OCI-LY7 (cell line): Measurements from ENCODE around the gene STARD7. TPM values are rescaled to one million over a fixed set of nuclear protein-coding genes. Genes with fewer than 3 reads are reported as not detected.

Experiments
- BruUV-seq: library from RNA; stranded (reverse); fragments of 400-500 nt; replicated peaks from 2 replicates; lab custom pipeline; 2021; lab: Mats Ljungman, UMichigan
- CTCF ChIA-PET: fragments of 300-600 bp; sonication (Branson Sonifier 250); formaldehyde crosslinking; loops from one replicate; lab custom pipeline; 2022; ENCODE audit warnings: antibody characterized with exemption; ENCODE audit not compliant: unreplicated experiment; lab: Charles Lee
- POLR2A ChIA-PET: fragments of 300-600 bp; sonication (Branson Sonifier 250); formaldehyde crosslinking; loops from one replicate; lab custom pipeline; 2022; ENCODE audit warnings: antibody characterized with exemption; lab: Charles Lee
- DNase-seq: peaks from one replicate; pipeline ENCODE4 v3.0.0-alpha.2; 2015; ENCODE audit warnings: low spot score
- H2AFZ ChIP-seq: fragments of 200-600 bp; sonication (generic), shearing (Covaris generic); 2 replicates; pipeline ENCODE4 v1.6.1; 2014; ENCODE audit warnings: mild to moderate bottlenecking, antibody characterized with exemption, low read length, moderate library complexity
- H3K27ac ChIP-seq: fragments of 200-600 bp; sonication (generic); 2 replicates; pipeline ENCODE4 v1.5.1; 2014; ENCODE audit warnings: mixed run types, low read depth, mild to moderate bottlenecking, moderate library complexity, low read length, inconsistent platforms; ENCODE audit not compliant: poor library complexity, severe bottlenecking
- H3K36me3 ChIP-seq: fragments of 200-600 bp; sonication (generic); 2 replicates; pipeline ENCODE4 v1.6.1; 2014; ENCODE audit warnings: mild to moderate bottlenecking, antibody characterized with exemption, low read length, moderate library complexity, mixed read lengths; ENCODE audit not compliant: insufficient read depth
- H3K4me1 ChIP-seq: fragments of 200-600 bp; sonication (generic); 2 replicates; pipeline ENCODE4 v1.5.1; 2014; ENCODE audit warnings: mild to moderate bottlenecking, low read length; ENCODE audit not compliant: insufficient read depth, poor library complexity, severe bottlenecking
- H3K4me2 ChIP-seq: fragments of 200-600 bp; sonication (generic); 2 replicates; pipeline ENCODE4 v1.6.1; 2014; ENCODE audit warnings: mild to moderate bottlenecking, low read length
- H3K4me3 ChIP-seq: fragments of 200-600 bp; sonication (generic); 2 replicates; pipeline ENCODE4 v1.5.1; 2014; ENCODE audit warnings: mild to moderate bottlenecking, low read depth, low read length; ENCODE audit not compliant: poor library complexity, severe bottlenecking
- H3K79me2 ChIP-seq: fragments of 200-600 bp; sonication (generic); 2 replicates; pipeline ENCODE4 v1.6.1; 2016; ENCODE audit warnings: low read depth, mild to moderate bottlenecking, low read length, moderate library complexity, mixed read lengths; ENCODE audit not compliant: insufficient read depth
- H3K9me2 ChIP-seq: fragments of 200-600 bp; sonication (generic); 2 replicates; pipeline ENCODE4 v1.6.1; 2016; ENCODE audit warnings: mild to moderate bottlenecking, low read length, mixed read lengths; ENCODE audit not compliant: insufficient read depth
- H3K9me3 ChIP-seq: fragments of 200-600 bp; sonication (generic); 2 replicates; pipeline ENCODE4 v1.6.1; 2014; ENCODE audit warnings: mild to moderate bottlenecking, mixed run types, low read length, mixed read lengths
- H4K20me1 ChIP-seq: fragments of 200-600 bp; sonication (generic); 2 replicates; pipeline ENCODE4 v1.6.1; 2014; ENCODE audit warnings: mild to moderate bottlenecking, antibody characterized with exemption, low read length, moderate library complexity, mixed read lengths; ENCODE audit not compliant: insufficient read depth
- EZH2phosphoT487 ChIP-seq: fragments of 200-600 bp; sonication (generic); IDR thresholded peaks from 2 replicates; pipeline ENCODE4 v1.6.1; 2018; ENCODE audit warnings: low read depth, borderline replicate concordance, mild to moderate bottlenecking, mixed run types, antibody characterized with exemption, low read length, moderate library complexity, mixed read lengths
- intact Hi-C: fragments of 100-400 bp; cut with micrococcal nuclease; formaldehyde crosslinking; loops from one replicate; pipeline ENCODE4 v1.10.0; 2022; ENCODE audit not compliant: unreplicated experiment
- total RNA-seq, 2 experiments: library from RNA; depleted of rRNA in 1 of 2; stranded (reverse); fragments of >200 nt in 1 of 2; shearing (Covaris generic) in 1 of 2; gene quantifications; 2 replicates each; pipeline ENCODE4 v1.2.3, GENCODE V29; 2014 to 2022
- TF ChIP-seq, protein P1 (sequence below): fragments of 200-600 bp; sonication (generic); conservative IDR thresholded peaks from 2 replicates; pipeline ENCODE4 v1.5.1; 2014; ENCODE audit warnings: mild to moderate bottlenecking, antibody characterized with exemption, low read length, moderate library complexity, mixed read lengths

Gene STARD7
- total RNA-seq, 2 experiments from 2014 or later = 206 to 239 TPM

DNA sequence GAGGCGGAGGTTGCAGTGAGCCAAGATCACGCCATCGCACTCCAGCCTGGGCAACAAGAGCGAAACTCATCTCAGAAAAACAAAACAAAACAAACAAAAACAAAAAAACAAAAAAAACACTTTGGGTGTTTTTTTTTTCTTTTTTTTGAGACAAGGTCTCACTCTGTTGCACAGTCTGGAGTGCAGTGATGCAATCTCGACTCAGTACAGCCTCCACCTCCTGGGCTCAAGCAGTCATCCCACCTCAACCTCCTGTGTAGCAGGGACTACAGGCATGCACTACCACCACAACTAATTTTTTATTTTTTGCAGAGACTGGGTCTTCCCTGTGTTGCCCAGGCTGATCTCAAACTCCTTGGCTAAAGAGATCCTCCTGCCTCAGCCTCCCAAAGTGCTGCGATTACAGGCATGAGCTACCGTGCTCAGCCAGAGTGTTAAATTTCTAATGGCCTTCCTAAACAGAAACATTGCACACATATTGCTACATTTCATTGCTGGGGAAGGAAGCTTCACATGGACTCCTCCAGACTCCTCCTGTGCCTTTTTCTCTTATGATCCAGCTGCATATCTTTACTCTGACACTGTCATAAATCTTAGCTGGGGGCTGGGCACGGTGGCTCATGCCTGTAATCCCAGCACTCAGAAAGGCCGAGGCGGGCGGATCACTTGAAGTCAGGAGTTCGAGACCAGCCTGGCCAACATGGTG is 19.7 kb downstream of the STARD7 start:
- Histone ChIP-seq H3K9me3 (no peaks in the 10 kb centered on the region), H4K20me1 (no peaks in the 10 kb centered on the region), H3K36me3 (peaks cover 98% of the 10 kb centered on the region), H3K27ac (no peak overlapping the region), H3K79me2 (peaks cover 10% of the 10 kb centered on the region), H3K4me3 (no peak overlapping the region), H3K4me2 (no peak overlapping the region), H2AFZ (no peak overlapping the region), H3K4me1 (no peaks in the 10 kb centered on the region), H3K9me2 (no peaks in the 10 kb centered on the region)
- no peak for TF ChIP-seq EZH2phosphoT487
- DNase-seq = no peak
- ChIA-PET CTCF (no interaction called here), POLR2A (interaction anchor here (0.7 to 1.0 kb wide), 2 partner anchors 19 to 21 kb away, joined by 3 to 4 read pairs; no protein-coding TSS in a partner anchor)
- BruUV-seq = no TSS peak
- intact Hi-C loops = no loop called here

DNA sequence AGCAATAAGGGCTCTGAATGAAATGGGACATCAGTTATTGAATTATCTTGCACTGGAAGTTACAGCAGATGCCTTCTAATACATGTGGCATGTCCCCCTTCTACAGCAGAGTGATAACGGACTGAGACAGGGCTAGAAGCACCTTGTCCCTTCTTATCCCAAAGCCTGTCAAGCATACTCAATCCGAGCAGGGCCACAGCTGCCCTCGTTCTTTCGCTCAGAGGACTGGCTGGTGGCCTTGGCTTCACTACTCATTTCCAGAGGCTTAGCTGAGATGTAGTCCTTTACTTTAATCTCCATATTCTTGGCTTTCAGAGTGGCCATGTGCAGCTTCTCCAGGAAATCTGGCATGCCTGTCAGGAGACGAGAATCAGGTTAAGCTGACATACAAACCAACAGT is 22.1 kb downstream of the STARD7 start:
- H3K36me3 ChIP-seq = peaks cover 86% of the 10 kb centered on the region
- intact Hi-C loops = no loop called here
- no peak overlapping the region for H2AFZ ChIP-seq
- H3K9me2 ChIP-seq = no peaks in the 10 kb centered on the region
- BruUV-seq = no TSS peak
- no peaks in the 10 kb centered on the region for H3K9me3 ChIP-seq
- TF ChIP-seq, protein P1, sequence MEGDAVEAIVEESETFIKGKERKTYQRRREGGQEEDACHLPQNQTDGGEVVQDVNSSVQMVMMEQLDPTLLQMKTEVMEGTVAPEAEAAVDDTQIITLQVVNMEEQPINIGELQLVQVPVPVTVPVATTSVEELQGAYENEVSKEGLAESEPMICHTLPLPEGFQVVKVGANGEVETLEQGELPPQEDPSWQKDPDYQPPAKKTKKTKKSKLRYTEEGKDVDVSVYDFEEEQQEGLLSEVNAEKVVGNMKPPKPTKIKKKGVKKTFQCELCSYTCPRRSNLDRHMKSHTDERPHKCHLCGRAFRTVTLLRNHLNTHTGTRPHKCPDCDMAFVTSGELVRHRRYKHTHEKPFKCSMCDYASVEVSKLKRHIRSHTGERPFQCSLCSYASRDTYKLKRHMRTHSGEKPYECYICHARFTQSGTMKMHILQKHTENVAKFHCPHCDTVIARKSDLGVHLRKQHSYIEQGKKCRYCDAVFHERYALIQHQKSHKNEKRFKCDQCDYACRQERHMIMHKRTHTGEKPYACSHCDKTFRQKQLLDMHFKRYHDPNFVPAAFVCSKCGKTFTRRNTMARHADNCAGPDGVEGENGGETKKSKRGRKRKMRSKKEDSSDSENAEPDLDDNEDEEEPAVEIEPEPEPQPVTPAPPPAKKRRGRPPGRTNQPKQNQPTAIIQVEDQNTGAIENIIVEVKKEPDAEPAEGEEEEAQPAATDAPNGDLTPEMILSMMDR = no peak
- TF ChIP-seq EZH2phosphoT487 = no peak
- no peak overlapping the region for H3K4me2 ChIP-seq
- H3K27ac ChIP-seq = no peak overlapping the region
- no peak overlapping the region for H3K4me3 ChIP-seq
- no peaks in the 10 kb centered on the region for H4K20me1 ChIP-seq
- ChIA-PET POLR2A (interaction anchor here (1.7 kb wide), 1 partner anchor 10 kb away, joined by 3 read pairs; no protein-coding TSS in a partner anchor), CTCF (interaction anchor here (0.6 kb wide), 1 partner anchor 138 kb away, joined by 3 read pairs; the partner anchor contains the start of gene ITPRIPL1)
- no peaks in the 10 kb centered on the region for H3K4me1 ChIP-seq
- H3K79me2 ChIP-seq = no peaks in the 10 kb centered on the region
- no peak for DNase-seq

DNA sequence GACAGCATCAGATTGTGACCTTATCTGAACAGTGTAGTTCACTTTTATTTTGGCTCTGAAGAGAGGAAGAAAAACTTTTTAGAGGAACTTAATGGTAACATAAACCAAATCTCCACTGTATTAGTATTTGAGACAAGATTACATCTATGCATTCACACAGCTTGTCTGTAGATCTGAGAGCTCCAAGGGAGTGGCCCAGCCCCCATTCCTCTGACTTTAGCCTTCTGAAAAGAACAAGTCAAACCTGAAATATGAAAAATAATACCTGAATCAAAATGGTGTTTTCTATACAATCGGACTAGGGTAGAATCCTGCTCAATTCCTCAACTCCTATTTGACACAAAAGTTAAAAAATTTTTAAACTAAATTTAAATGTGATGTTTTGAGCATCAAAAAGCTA is 23.1 kb downstream of the STARD7 start:
- no peaks in the 10 kb centered on the region for H3K9me3 ChIP-seq
- H3K4me3 ChIP-seq = no peak overlapping the region
- H4K20me1 ChIP-seq = no peaks in the 10 kb centered on the region
- POLR2A ChIA-PET = interaction anchor here (0.6 to 1.7 kb wide), 3 partner anchors 11 to 21 kb away, joined by 3 to 6 read pairs (median 3); no protein-coding TSS in a partner anchor
- TF ChIP-seq, protein P1 = no peak
- no peak for TF ChIP-seq EZH2phosphoT487
- no peak for DNase-seq
- CTCF ChIA-PET = no interaction called here
- no peaks in the 10 kb centered on the region for H3K9me2 ChIP-seq
- BruUV-seq = no TSS peak
- H3K27ac ChIP-seq = no peak overlapping the region
- no peaks in the 10 kb centered on the region for H3K79me2 ChIP-seq
- peaks cover 8% of the 10 kb centered on the region for H3K4me1 ChIP-seq
- H2AFZ ChIP-seq = no peak overlapping the region
- intact Hi-C loops = no loop called here
- H3K4me2 ChIP-seq = no peak overlapping the region
- peaks cover 75% of the 10 kb centered on the region for H3K36me3 ChIP-seq
